ENCODE results near the gene EHBP1. TPM values are rescaled to one million over a fixed set of nuclear protein-coding genes. Genes with fewer than 3 reads are reported as not detected.
"Not testable (repeated sequence)": the region's sequence is repeated elsewhere in the genome, so short reads cannot be mapped to it uniquely, and the experiment has no call there.

Gene EHBP1
- polyA plus RNA-seq, 1 donor, result 24.5 TPM

DNA sequence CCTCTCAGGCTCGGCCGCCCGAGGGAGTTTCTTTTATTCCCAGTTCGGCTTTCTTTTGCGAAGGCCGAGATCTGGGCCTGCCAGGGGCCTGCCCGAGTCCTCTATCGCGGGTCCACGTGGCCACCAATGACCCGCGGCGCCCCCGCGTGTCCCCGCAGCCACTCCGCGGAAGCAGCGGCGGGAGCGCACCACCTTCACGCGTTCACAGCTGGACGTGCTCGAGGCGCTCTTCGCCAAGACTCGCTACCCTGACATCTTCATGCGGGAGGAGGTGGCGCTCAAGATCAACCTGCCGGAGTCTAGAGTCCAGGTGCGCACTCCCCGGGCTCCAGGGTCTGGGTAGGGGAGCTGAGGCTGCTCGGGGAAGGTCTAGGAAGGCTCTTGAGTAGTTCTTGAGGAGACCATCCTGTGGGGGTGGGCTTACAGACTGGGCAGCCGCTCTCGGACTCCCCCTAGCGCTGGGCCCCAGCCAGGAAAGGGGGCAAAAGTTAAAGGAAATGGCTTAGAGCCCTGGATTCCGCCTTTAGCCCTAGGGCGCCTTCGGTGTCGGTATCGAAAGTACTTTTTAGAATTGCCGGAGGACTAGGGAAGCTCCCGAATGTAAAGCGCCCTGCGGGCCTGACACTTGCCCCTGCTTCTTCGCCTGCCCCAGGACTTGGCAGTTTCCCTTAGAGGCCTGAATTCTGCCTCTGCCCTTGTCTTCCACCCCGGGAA lies 348.5 kb downstream of the EHBP1 start:
- DNase-seq, result no peak

DNA sequence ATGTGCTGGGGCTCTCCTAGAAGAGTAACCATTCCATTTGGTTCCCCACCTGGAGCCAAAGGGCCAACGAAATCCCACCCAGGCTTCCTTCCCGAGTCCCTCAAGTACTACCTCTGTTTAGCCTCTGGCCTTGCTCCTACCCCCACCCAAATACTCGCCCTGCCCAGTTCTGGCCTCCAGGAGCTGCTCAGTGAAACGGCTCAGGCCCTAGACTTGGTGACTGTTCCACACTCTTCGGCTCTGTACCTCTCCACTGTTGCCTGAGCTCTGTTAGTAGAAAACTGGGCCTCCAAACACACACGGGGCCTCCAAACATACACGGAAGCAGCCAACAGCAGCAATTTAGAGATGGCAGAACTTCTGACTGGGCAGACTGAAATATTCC lies 349.3 kb downstream of the EHBP1 start:
- DNase-seq, result no peak

DNA sequence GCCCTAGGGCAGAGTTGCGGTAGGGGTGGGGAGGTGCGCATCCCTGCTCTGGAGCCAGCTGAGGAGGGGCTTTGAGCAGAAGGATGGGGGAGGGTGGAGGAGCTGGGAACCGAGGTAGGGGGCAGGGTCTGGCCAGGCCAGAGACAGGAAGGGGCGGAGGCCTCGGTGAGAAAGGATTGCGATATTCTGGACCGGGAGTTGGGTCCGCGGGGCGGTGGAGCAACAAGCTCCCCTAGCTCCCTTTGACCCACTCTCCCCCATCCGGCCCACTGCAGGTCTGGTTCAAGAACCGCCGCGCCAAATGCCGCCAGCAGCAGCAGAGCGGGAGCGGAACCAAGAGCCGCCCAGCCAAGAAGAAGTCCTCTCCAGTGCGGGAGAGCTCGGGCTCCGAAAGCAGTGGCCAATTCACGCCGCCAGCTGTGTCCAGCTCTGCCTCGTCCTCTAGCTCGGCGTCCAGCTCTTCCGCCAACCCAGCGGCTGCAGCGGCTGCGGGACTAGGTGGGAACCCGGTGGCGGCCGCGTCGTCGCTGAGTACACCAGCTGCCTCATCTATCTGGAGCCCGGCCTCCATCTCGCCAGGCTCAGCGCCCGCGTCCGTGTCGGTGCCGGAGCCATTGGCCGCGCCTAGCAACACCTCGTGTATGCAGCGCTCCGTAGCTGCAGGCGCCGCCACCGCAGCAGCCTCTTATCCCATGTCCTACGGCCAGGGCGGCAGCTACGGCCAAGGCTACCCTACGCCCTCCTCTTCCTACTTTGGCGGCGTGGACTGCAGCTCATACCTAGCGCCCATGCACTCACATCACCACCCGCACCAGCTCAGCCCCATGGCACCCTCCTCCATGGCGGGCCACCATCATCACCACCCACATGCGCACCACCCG lies 350.0 kb downstream of the EHBP1 start:
- no peak for DNase-seq

DNA sequence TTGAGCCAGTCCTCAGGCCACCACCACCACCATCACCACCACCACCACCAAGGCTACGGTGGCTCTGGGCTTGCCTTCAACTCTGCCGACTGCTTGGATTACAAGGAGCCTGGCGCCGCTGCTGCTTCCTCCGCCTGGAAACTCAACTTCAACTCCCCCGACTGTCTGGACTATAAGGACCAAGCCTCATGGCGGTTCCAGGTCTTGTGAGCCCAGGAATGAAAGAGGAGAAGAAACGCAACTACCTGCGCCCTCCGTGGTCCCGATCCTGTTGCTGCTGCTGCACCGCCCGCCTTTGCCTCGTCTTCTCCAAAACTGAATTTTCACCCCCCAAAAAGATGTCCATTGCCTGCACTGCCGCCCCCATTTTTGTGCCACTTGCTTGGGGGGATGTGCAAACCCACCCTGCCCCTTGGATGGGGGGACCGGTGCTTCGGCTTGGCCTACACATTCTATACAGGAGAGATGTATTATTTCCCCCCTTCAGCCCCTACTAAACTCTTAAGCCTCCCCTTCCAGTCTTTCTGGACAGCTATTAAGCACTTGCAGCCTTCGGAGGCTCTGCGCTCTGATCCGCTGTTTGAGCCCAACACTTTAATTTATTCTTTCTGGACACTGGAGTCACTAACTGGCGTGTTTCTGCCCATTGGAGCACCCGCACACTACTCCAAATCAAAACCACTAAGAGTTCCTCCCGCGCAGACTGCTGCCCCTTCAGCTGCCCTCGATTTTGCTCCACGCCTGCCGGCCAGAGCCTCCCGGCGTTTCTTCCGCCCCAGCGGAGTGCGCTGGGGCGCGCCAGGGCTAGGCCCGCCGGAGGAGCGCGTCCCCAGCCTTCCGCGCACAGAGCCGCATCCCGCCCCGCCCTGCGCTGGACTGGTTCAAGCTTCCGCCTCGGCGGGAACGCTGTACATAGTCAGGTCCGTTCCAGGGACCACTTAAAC lies 350.9 kb downstream of the EHBP1 start:
- peak; percentile 44 for DNase-seq

DNA sequence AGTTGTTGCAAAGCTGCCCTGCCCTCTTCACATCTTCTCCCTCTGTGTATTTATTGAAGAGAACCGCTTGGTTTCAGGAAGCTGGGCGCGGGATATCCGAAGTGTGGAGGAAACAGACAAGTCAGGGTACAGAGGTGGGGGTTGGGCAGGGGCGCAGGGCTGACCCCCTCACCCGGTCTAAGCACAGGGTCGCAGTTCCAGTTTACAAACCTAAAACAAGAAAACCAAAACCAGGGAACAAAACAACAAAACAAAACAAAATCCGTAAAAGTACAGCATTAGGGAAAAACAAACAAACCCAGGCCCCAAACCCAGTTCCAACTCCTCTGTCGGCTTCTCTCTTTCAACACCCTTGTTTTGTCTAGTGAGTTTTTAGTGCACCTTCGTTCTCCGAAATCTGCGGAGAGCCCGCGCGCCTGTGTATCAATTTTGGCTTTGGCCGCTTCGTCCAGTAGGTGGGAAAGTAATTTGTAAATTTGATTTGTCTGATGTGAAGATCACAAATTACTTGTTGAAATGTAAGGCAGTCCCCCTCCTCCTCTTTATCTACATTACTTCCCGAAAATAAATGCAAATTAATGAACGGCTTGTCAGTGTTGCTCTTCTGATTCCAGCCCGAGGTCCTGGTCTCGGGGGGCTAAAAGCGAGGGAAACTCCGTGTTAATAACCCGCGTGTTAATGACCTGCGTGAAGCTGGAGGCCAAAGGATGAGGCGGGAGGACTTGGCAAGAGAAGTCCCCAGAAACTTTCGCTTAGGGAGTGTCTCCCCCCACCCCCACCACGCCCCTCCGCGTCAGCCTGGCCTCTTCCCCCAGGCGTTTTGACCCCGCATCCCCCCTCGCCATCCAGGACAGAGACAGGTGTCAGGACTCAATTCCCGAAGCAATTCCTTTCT lies 352.0 kb downstream of the EHBP1 start:
- DNase-seq, result no peak

DNA sequence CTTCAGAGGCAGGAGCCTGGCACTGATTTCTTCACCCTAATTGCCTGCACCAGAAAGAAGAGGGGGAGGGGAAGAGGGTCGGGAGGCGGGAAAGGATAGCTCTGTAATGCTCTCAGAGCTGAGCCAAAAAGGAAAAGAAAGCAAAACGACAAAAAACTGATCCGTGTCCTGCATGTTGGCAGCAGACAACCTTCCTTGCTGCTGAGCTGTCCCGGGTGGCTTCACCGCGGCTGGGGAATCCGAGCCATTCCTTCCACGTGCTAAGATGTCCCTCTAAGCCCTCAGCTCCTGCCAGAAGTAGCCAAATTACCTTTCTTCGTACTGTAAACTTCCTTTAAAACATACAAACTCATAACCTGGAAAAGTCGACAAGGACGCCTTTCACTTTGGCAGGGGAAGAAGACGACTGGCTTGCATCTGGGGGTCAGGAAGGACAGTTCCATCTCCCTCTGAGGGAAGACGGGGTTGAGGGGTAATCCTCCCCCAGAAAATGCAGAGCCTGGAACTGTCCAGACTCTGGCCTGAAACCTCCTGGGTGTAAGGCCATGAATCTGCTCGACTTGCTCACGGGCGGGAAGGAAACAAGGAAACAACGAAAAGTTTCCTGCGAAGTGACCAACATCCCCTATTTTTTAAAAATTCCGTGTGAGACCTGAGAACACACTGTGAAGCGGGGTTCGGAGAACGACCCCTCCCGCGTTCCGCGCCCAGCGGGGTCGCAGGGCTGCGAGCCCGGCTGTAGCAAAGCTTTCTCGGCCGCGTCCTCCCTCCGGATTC lies 352.8 kb downstream of the EHBP1 start:
- DNase-seq, result peak; percentile 51

DNA sequence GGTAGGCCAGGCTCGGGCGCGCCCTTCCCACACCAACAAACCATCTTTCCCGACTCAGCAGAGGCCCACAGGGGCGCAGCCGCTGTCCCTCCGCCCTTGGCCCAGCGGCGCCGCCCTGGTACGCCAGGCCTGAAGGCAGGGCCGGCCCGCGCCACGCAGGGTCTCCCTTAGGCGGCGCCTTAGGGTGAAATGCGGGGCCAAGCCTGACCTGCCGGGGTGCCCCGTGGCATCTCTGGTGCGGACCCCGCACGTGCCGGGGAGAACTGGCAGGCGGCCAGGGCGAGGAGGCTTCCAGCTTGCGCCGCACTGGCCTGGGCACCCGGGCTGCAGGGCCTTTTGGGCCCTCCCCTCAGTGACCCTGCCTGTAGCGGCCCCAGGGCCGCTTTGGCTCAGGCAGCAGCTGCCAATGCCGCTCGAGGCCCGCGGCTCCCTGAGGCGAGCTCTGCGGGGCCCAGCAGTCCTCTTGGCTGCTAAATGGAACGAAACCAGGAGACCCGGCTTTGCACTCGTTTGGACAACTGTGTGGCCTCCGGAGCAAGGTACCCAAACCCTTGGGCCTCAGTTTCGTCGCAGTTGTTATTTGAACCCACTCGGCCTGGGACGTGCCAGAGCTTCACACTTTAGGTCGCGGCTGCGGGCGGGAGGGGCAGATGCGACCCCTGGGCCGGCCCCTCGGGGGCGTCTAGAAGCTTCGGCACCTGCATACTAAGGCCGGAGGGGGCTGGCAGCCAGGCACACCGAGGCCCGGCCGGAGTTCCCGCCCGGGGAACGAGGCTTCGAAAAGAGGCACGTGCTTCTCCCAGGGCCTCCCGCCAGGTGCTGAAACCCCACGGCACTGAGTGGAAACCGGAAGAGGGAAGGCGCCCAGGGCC lies 353.6 kb downstream of the EHBP1 start:
- no peak for DNase-seq

DNA sequence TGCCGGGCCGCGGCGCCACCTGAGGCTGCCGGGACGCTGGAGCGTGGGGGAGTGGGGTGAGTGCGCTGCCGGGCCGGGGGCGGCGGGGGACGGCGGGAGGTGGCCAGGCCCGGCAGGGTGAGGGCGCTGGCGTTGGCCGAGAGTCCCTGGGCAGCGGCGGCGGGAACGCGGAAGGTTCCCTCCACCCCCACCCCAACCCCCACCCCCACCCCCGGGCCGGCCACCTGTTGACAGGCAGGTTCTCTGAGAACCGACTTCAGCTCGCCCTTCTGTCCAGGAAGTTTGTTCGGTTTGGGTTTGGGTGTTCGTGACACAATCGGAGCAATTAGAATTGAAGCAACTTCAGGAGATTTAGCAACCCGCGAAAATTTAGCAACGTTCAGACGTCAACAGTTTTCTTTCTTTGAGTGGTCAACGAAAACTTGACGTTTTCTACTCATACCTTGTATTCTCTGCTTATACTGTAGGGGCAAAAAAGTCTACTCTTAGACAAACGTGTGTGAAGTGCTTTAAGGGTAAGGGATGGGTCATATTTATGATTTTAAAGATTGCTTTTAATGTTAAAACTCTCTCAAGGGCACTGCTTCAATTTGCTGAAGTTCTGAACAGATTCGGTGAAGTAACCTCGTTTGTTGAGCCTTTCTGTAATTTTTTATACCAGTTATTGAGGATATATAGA lies 354.4 kb downstream of the EHBP1 start:
- no peak for DNase-seq

DNA sequence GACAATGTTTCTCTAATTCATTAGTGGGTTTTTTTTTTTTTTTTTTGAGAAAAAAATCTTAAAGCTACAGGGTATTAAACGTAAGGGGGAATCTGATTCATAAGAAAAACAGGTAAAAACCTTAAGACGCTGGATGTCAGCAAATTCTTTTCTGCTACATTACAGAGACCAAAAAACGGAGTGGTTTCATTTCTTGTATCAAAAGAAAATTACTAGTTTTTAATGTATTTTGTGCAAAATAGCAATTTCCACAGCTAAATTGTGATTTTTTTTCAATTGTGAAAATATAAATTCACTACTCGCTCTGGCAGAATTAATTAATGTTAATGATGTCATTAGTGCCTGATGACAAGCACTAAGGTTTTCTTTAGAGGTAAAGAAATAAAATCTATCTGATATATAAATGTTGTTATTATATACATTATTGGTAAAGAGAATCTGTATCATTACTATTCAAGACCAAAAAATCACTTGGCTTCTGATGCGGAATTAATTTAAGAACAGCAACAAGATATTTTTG lies 355.0 kb downstream of the EHBP1 start:
- no peak for DNase-seq

DNA sequence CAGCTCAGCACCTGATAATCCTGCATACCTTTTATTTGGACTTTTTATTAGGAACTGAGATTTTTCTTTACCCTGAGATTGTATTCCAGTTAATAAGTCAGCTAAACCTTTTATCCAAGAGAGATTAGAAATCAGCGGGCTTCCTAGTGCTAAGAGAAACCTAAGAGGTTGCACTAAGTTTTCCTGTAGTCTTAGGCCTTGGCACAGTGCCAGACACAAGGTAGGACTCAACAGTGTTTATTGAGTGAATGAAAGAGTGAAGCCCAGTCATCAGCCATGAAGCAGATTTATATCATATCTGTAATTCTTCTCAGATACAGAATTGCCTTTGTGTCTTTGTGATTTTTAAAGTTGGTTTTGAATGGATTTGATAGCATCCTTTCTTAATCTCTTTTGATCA lies 358.7 kb downstream of the EHBP1 start:
- no peak for DNase-seq

DNA sequence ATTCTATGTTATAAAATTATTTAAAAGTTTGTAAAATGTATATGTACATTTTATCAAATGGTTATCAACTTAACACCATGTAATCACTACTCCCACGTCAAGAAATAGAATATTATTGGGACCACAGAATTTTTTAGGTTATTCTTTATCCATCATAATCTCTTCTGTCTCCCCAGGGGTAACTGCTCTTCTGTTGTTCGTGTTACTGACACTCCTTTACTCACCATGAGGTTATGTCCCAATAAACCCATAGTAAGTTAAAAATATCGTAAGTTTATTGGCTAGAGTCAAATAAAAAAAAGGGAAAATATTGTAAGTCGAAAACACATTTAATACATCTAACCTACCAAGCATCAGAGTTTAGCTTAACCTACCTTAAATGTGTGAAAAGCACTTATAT lies 359.1 kb downstream of the EHBP1 start:
- no peak for DNase-seq

DNA sequence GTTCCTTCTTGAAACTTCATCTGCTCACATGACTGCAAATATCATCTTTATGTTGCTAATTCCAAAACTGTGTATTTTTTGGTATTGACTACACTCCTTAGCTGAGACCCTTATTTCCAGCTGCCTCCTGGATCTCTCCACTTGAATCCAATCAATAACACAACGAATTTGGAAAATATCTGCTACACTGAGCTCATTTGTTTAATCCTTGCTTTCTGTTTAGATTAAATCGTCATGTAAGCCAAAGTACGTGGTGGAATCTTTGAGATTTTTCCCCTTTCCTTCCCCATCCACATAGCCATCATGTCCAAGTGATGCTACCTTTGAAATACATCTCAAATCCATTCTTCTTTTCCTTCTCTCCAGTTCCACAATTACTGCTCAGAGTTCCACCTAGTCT lies 360.8 kb downstream of the EHBP1 start:
- DNase-seq, result no peak

DNA sequence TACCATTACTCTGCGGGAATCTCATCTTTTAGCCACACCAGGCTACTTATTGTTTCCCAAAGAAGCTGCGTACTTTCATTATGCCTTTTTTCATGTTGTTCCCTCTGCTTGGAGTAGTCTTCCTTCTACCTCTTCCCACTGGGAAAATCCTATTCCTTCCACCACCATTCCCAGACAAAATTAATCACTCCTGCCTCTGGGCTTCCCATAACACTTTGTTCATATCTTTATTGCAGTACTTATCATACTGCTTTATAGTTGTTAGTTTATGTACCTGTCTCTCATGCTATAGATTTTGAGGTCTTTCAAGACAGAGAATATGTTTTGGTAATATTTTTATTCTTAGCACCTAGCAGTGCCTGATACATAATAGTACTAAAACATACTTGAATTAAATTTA lies 361.3 kb downstream of the EHBP1 start:
- DNase-seq, result no peak

DNA sequence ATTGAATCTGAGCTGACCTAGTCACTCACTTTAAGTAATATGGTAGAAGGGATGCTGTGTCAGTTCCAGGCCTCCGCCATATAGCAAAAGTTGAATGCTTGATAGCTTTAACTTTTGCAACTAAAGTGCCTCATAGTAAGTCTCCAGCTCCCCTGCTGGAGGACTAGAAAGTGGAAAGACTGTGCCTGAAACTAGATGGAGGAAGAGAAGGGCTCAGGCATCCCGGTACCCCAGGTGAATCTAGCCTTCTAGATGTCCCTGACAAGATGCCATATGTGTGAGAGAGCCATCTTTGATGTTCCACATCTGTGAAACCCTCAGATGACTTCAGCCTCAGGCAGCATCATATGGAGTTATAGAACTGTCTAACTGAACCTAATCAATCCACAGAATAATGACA lies 366.2 kb downstream of the EHBP1 start:
- DNase-seq, result no peak

DNA sequence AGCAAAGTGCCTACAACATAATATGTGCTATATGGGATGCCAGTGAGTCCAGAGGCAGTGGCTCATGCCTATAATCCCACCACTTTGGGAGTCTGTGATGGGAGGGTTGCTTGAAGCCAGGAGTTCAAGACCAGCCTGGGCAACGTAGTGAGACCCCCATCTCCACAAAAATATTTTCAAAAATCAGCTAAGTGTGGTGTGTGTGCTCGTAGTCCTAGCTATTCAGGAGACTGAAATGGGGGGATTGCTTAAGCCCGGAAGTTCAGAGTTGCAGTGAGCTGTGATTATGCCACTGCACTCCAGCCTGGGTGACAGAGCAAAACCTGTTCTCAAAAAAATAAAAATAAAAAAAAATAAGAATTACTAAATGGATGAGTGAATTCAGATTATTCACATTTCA lies 368.5 kb downstream of the EHBP1 start:
- DNase-seq, result no peak

DNA sequence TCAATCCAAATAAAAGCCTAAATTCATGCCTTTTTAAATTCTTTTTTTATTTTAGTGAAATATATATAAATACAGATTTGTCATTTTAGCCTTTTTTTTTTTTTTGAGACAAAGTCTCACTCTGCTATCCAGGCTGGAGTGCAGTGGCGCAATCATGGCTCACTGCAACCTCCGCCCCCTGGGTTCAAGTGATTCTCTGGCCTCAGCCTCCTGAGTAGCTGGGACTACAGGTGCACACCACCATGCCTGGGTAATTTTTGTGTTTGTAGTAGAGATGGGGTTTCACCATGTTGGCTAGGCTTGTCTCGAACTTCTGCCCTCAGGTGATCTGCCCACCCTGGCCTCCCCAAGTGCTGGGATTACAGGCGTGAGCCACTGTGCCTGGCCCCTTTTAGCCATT lies 368.9 kb downstream of the EHBP1 start:
- not testable (repeated sequence) for DNase-seq

DNA sequence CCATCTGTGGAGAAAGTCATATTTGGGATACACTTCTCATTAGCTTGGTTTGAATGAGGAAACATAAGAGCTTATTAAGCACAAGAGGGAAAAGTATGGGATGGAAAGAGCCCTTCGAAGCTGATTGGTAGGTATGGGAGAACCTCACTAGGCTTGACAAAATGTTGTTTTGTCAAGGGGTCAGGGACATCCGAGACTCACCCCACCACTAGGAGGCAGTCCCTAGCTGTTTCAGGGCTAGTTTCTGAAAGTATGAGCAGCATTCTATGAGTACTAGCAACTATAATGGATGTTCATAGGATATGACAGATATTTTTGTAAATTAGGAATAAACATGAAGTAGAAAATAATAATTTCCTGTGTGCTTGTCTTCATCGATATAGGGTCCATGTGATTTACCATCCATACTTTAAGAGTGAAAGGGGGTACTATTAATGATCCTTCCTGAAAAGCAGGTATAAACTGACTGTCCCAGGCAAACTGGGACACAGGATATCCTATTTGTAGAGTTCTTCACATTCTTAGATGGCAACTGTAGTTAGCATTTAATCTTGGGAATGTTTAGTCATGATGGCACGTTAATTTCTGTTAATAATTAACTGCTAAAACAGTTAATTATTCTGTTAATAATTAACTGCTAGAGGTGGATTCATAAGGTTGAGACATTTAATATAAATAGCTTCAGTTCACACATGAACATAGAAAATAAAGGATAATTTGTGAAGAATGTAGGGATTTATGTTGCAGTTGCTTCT lies 373.5 kb downstream of the EHBP1 start:
- DNase-seq, result no peak

DNA sequence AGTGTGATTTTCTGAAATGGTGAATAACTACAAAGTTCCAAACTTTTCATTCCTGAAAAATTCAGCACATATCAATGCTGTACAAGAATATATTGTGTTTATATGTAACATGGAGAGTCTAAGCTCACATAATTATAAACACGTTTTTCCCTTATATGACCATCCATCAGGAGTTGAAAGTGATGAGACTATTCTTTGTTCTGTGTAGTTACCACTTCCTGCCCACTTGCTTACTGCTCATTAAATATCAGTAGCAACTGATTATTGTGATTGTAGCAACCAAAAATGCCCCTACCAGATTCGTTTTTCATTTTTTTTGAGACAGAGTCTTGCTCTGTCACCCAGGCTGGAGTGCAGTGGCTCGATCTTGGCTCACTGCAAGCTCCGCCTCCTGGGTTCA lies 375.9 kb downstream of the EHBP1 start:
- DNase-seq, result no peak

Measured in hindlimb muscle (tissue), 1 donor.